HG03565 (cell line): Measurements from ENCODE around the gene NFKBIB.
"Not testable (repeated sequence)": the region's sequence is repeated elsewhere in the genome, so short reads cannot be mapped to it uniquely, and the experiment has no call there.

Experiments
- ATAC-seq: cut with Tn5 transposase; IDR thresholded peaks from one replicate; pipeline ENCODE4 v1.9.1; 2021; ENCODE audit warnings: mild to moderate bottlenecking, moderate library complexity; ENCODE audit not compliant: unreplicated experiment

The NFKBIB gene

GRCh38 chr19:38875656-38876395 is 23.9 kb upstream of the NFKBIB start:
- no peak for ATAC-seq

- ATAC-seq = no peak
These were observed 21.8 kb upstream of the NFKBIB start, which contains the start of gene RINL for GRCh38 chr19:38877781-38878574. RINL (minus strand) TSS chr19:38878275; CDS start chr19:38876742, 1,533 bp downstream.

GRCh38 chr19:38878575-38879399 is 21.0 kb upstream of the NFKBIB start:
- no peak for ATAC-seq

GRCh38 chr19:38879400-38879751 is 20.4 kb upstream of the NFKBIB start:
- ATAC-seq = no peak

GRCh38 chr19:38880076-38880881 is 19.5 kb upstream of the NFKBIB start:
- ATAC-seq = no peak

GRCh38 chr19:38880882-38881609 is 18.7 kb upstream of the NFKBIB start:
- ATAC-seq = no peak

- ATAC-seq = no peak
These were observed 16.5 kb upstream of the NFKBIB start for GRCh38 chr19:38883286-38883685.

- not testable (repeated sequence) for ATAC-seq
These were observed 15.1 kb upstream of the NFKBIB start for GRCh38 chr19:38884691-38885090.

- no peak for ATAC-seq
These were observed 10.9 kb upstream of the NFKBIB start for GRCh38 chr19:38888876-38889275.

GRCh38 chr19:38889803-38890202 is 10.0 kb upstream of the NFKBIB start:
- ATAC-seq = no peak

- ATAC-seq = no peak
These were observed 9.1 kb upstream of the NFKBIB start for GRCh38 chr19:38890686-38891085.

GRCh38 chr19:38891771-38892170 is 8.0 kb upstream of the NFKBIB start:
- no peak for ATAC-seq

- ATAC-seq = no peak
These were observed 6.9 kb upstream of the NFKBIB start for GRCh38 chr19:38892841-38893240.

GRCh38 chr19:38893341-38893771 is 6.4 kb upstream of the NFKBIB start:
- ATAC-seq = no peak

GRCh38 chr19:38894968-38895367 is 4.8 kb upstream of the NFKBIB start:
- ATAC-seq = no peak

GRCh38 chr19:38898788-38899446 is 852 bp upstream of the NFKBIB start:
- no peak for ATAC-seq

- ATAC-seq = no peak
These were observed 447 bp downstream of the NFKBIB start for GRCh38 chr19:38900202-38900629.

GRCh38 chr19:38900743-38901190 is 998 bp downstream of the NFKBIB start:
- no peak for ATAC-seq

GRCh38 chr19:38901683-38902082 is 1.9 kb downstream of the NFKBIB start:
- ATAC-seq = no peak
